ENCODE data around the gene CPM.

- no peak for TF ChIP-seq CTCF (conservative IDR thresholded peaks at IDR 0.05; ENCODE audit: low read length)
- TF ChIP-seq EZH2phosphoT487 (IDR thresholded peaks at IDR 0.05; ENCODE audit: borderline replicate concordance): no peak
Observed at GRCh38 chr12:68915055-68915454, 17.9 kb downstream of the CPM start.

Measured in Loucy (cell line).